ENCODE measurements around the gene HOXB8.
A peak's percentile ranks its signal among the peaks of the same experiment; 100 is the strongest.

Gene HOXB8

GRCh38 chr17:48583708-48584222 is 31.3 kb downstream of the HOXB8 start:
- no peak for DNase-seq (ENCODE audit: low read depth, low spot score)

DNA sequence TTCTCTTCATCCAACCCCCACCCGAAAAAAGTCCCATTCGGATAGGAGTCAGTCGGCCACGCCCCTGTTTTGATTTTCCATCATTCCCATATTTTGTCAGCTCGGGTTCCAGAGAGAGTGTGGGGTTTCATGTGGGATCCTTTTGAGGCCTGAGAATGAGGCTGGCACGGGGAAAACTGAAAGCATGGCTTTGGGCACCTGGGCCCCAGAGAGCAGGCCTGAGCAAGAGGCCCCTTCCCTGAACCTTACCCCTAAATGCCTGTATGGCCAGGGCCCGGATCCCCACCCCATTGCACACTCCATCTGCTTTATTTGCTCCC is 32.4 kb downstream of the HOXB8 start:
- DNase-seq (ENCODE audit: low read depth, low spot score), result no peak

GRCh38 chr17:48579760-48580554 is 35.1 kb downstream of the HOXB8 start:
- no peak for DNase-seq (ENCODE audit: low read depth, low spot score)

DNA sequence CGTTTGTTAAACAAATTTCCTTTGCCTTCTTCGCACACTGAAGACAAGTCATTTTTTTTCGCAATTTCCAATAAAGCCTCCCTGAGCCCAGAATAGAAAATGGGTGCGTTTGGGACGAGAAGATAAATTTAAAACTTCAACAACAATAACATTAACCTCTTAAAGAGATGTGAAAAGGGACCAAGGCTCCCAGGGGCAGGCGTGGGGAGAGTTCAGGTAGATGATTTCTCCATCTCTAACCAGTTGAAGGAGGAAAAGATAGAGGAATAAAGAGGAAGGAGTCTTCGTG is 35.7 kb downstream of the HOXB8 start:
- DNase-seq (ENCODE audit: low read depth, low spot score), result no peak

DNA sequence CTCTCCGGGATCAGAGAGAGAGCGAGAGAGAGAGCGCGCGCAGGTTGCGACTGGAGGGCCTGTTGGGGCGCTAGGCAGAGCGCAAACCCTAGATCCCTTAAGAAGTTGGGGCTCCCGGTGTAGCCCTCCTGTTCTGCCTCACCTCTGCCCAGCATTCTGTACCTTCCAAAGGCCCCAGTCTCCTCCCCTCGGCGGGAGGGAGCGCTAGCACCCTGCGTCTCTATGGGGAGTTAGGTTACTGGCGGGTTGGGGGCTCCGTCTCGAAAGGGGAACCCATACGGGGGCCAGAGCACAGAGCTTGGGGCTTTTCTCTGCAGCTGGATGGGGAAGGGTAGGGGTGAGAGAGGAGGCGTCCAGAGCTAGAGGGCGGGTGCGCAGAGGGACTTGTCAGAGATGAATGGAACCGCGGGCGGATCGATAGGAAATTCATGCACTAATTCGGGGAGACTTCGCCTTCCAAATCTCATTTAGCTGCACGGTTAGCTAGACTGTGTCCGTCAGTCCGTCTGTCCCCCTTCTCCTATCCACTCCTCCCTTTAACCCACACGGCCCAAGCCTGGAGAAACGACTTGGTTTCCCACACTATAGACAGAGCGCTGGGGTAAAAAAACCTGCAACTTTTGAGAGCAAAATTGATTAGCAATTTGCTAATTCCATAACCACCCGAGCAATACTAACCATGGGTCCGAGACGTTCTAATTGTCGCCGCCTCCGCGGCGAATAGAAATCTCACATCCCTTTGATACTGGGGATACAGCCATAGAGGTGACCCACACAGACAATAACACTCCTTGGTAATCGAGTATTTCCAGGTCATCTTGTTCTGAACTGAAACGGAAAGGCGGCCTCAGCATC is 36.2 kb downstream of the HOXB8 start:
- no peak for DNase-seq (ENCODE audit: low read depth, low spot score)

DNA sequence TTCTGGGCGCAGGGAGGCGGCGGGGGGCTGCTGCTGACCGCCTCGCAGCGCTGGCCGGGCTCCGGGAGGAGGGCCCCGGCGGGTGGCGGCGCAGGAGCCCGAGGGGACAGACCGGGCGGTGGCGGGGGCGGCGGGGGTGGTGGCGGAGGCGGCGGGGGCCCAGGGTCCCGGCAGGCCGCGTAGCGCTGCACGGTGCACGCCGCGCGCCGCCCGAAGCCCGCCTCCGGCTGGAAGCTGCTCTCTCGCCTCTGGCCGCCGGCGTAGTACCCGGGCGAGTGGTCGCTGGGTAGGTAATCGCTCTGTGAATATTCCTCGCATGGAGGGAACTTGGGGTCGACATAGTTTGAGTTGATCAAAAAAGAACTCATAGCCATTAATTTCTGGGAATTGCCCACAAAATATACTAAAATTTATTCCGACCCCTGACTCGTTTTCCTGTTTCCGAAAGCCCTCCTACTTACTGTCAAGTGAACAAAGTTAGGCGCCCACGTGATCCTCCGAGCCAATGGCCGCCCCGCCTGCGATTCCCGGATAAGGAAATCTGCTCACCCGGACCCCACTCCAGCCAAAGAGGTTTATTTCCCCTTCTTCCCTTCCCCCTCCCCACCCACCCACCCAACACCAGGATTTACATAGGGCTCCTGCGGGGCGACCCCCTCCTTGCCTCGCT is 37.0 kb downstream of the HOXB8 start, which contains the start of gene HOXB4:
Gene HOXB4 (minus strand): TSS at position 405 of the 670 bp plus-strand sequence. CDS start 31 bp downstream, at position 374.
- peak; percentile 16 for DNase-seq (ENCODE audit: low read depth, low spot score)

DNA sequence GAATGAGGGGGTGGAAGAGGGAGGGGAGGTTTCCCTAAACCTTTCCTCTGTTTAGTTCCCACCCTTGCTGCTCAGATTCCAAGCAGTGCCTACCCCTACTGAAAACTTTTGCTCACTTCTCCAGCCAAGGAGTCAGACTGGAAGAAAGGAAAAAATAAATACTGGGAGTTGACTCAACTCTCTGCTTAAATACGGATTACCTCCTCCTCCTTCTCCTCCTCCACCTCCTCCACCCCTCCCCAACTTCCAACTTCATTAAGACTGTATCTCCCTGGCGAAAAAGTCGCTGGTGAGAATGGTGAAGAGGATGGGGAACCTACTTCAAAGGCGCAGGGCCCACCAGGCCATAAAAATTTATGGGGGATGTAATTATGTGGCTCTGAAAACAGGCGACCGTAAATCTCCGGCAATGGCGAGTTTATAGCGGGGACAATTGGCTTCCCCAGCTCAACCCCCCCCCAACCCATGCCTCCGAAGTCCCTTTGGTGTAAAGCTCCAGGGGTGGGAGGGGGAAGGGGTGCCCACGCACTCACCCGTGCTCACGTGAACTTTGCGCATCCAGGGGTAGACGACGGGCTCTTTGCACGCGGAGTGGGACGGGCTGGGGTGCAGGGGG is 37.7 kb downstream of the HOXB8 start:
- no peak for DNase-seq (ENCODE audit: low read depth, low spot score)

DNA sequence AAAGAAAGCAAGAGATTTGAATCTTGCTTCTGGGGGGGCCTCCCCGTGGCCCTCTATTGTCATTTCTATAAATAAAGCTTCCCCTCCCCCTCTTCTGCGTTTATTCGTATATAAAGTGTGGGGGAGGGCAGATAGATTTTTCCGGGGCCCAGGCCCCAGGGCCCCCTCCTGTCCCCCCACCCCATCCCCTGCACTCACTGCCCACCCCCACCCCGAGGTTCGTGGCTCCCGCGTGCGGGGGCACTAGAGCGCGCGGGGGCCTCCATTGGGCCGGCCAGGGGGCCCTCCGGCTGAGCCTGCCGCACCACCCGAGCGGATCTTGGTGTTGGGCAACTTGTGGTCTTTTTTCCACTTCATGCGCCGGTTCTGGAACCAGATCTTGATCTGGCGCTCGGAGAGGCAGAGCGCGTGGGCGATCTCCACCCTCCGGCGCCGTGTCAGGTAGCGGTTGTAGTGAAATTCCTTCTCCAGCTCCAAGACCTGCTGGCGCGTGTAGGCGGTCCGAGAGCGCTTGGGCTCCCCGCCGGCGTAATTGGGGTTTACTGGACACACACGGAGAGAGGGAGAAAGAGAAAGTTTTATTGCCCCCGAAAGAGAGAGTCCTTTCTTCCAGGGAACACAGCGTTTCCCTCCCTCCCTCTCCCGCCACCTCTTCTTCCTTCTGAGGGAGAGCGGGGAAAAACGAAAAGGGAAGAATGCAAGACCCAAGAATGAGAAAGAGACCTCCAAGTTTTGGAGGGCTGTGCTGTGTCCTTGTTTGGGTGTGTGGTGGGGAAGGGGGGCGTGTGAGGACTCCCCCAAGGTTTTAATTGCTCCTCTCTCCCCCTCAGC is 38.4 kb downstream of the HOXB8 start:
- DNase-seq (ENCODE audit: low read depth, low spot score), result no peak

DNA sequence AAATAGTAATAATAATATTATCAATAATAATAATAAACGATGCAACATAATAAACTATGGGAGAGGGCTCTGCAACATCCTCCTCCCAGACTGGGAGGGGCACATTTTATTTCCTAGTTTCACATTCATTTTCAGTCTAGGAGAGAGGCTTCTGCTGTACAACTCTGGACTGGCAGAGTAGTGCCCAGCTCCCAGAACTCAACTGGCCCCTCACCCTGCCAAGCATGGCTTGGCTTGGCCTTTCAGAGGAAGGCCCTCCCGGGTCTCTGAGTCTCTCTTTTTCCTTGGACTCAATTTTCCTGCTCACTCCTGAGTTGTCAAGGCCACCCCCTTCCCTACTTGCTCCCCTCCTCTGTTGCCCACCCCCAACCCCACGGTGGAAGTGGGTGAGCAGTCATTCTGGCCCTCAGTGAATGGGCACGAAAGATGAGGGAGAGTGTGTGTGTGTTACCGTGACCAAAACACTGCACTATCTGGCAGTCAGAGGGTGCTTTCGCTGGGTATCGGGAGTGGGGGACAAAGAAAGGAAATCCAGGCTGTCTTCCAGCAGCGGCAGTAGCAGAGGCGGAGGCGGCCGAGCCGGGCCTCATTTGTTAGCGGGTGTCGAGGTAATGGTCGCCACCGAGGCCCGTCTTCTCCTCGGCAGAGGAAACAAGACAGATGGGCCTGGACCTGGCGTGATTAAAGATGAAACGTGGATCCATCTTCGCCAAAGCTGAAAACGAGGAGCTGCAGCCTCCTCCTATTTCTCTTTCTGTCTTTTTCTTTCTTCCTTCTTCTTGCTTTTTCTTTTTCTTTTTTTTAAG is 39.2 kb downstream of the HOXB8 start:
- DNase-seq (ENCODE audit: low read depth, low spot score), result no peak

- DNase-seq (ENCODE audit: low read depth, low spot score), result no peak
Observed at GRCh38 chr17:48575066-48575582, 40.0 kb downstream of the HOXB8 start.

- DNase-seq (ENCODE audit: low read depth, low spot score), result no peak
Observed at GRCh38 chr17:48574505-48575065, 40.5 kb downstream of the HOXB8 start.

GRCh38 chr17:48571826-48572417 is 43.2 kb downstream of the HOXB8 start:
- DNase-seq (ENCODE audit: low read depth, low spot score), result no peak

GRCh38 chr17:48571024-48571818 is 43.9 kb downstream of the HOXB8 start:
- no peak for DNase-seq (ENCODE audit: low read depth, low spot score)

- no peak for DNase-seq (ENCODE audit: low read depth, low spot score)
Observed at GRCh38 chr17:48570325-48571023, 44.6 kb downstream of the HOXB8 start.

- no peak for DNase-seq (ENCODE audit: low read depth, low spot score)
Observed at GRCh38 chr17:48569674-48570324, 45.3 kb downstream of the HOXB8 start.

GRCh38 chr17:48569240-48569582 is 45.9 kb downstream of the HOXB8 start:
- no peak for DNase-seq (ENCODE audit: low read depth, low spot score)

GRCh38 chr17:48568499-48569239 is 46.4 kb downstream of the HOXB8 start:
- no peak for DNase-seq (ENCODE audit: low read depth, low spot score)

Data from activated naive CD8-positive, alpha-beta T cell treated with anti-CD3 and anti-CD28 coated beads, Interleukin-2, amount 50 U/mL, for 16 hours (primary cell).